ENCODE data around the gene ADCY1.

The ADCY1 gene

DNA sequence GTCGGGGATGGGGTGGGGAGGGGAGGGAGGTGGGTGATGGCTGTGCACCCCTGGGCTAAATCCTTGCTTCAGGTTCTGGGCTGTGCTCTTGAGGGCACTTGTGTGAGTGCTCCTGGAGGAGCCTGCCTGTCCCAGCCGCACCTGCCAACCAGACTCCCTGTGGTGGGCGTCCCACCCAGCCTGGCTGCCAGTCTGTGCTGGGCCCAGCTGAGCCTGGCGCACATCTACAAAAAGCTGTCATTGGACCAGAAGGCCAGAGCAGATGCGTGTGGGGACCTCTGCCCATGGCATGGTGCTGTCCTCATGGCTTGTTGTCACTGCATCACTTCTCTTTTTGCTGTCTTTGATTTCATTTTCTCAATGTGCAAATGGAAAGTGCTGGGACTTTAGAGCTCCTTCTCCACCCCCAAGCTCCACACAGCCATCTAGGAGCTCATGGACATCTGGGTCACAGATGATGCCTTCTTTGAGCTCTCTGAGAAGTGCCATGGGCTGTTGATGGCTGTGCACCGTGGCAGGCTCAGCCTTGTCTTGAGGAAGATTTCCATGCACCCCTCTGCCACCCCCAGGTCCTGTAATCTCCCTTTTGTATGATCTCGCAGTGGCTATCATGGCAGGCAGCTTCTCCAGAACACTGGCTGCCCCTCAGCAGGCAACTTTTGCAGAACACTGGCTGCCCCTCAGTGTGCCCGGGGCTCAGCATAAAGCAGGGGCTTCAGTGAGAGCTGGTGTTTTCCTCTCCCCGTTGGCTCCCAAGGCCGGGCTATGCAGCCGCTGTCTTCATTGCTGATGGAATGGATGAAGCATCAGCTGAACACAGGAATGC is 83.9 kb downstream of the ADCY1 start:
- no peaks in the 10 kb centered on the region for H3K79me2 ChIP-seq (ENCODE audit: insufficient read depth, low read length)
- no peak overlapping the region for H3K4me2 ChIP-seq (ENCODE audit: low read depth, low read length, poor library complexity, severe bottlenecking)
- H3K27ac ChIP-seq (ENCODE audit: low read depth, low read length): no peak overlapping the region
- no peaks in the 10 kb centered on the region for H4K20me1 ChIP-seq (ENCODE audit: low read depth, low read length)
- H2AFZ ChIP-seq (ENCODE audit: low read depth, low read length, severe bottlenecking): no peak overlapping the region
- no peaks in the 10 kb centered on the region for H3K9me2 ChIP-seq (replicated peaks; ENCODE audit: insufficient read depth, low read length)
- H3K9me3 ChIP-seq (ENCODE audit: insufficient read depth, low read length): no peaks in the 10 kb centered on the region
- no peaks in the 10 kb centered on the region for H3K27me3 ChIP-seq (ENCODE audit: low read length)
- no peaks in the 10 kb centered on the region for H3K36me3 ChIP-seq (ENCODE audit: low read length)
- H3K9ac ChIP-seq (ENCODE audit: low read length): no peak overlapping the region
- no peak for TF ChIP-seq CTCF (IDR thresholded peaks at IDR 0.05; ENCODE audit: insufficient read depth, low read length, poor library complexity, severe bottlenecking)
- no peak for TF ChIP-seq EZH2phosphoT487 (conservative IDR thresholded peaks at IDR 0.05; ENCODE audit: low read length)
- H3F3A ChIP-seq (ENCODE audit: insufficient read depth): no peaks in the 10 kb centered on the region
- H3K4me3 ChIP-seq (ENCODE audit: insufficient read depth, low read length, poor library complexity, severe bottlenecking): no peak overlapping the region

DNA sequence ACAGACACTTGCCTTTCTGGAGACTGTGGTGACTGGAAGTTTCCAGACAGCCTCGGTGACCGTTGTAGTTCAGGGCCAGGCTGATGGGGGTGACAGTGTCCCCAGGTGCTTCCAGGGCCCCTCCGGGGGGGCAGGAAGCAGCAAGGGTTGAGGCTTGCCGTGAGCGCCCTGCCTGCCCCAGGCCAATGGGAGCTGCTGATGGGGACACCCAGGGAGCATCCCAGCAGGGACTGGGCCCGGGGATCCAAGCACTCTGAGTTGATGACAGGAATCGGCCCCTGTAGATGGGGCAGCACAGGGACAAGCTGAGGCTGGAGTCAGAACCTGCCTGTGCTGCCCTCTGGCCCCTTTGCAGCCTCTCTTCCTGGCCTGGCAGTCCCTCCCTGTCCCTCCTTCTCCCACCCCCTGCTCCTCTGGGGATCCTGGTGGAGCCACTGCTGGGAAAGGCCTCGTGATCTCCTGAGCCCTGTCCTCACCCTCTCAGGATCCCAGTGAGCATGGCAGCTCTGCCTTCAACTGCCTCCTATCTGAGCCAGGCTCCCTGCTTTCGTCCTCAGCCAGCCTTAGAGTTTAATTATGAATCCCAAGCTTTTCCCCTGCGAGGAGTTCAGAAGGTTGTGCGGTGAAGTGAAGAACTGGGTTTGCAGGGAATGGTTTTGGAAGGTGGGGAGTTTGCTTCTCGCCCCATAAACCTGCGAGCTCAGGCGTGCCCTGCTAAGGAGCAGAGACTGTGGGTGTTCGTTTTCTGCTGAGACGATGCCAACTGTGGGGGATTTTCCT is 84.7 kb downstream of the ADCY1 start:
- Histone ChIP-seq H3K9me2 (replicated peaks; ENCODE audit: insufficient read depth, low read length) (no peaks in the 10 kb centered on the region), H3K9ac (ENCODE audit: low read length) (no peak overlapping the region), H3K9me3 (ENCODE audit: insufficient read depth, low read length) (no peaks in the 10 kb centered on the region), H2AFZ (ENCODE audit: low read depth, low read length, severe bottlenecking) (no peak overlapping the region), H3K4me3 (ENCODE audit: insufficient read depth, low read length, poor library complexity, severe bottlenecking) (no peak overlapping the region), H3K4me2 (ENCODE audit: low read depth, low read length, poor library complexity, severe bottlenecking) (no peak overlapping the region), H3K27ac (ENCODE audit: low read depth, low read length) (no peak overlapping the region), H3K36me3 (ENCODE audit: low read length) (no peaks in the 10 kb centered on the region), H3F3A (ENCODE audit: insufficient read depth) (no peaks in the 10 kb centered on the region), H3K79me2 (ENCODE audit: insufficient read depth, low read length) (no peaks in the 10 kb centered on the region), H4K20me1 (ENCODE audit: low read depth, low read length) (no peaks in the 10 kb centered on the region), H3K27me3 (ENCODE audit: low read length) (no peaks in the 10 kb centered on the region)
- TF ChIP-seq CTCF (IDR thresholded peaks at IDR 0.05; ENCODE audit: insufficient read depth, low read length, poor library complexity, severe bottlenecking) (no peak), EZH2phosphoT487 (conservative IDR thresholded peaks at IDR 0.05; ENCODE audit: low read length) (no peak)

DNA sequence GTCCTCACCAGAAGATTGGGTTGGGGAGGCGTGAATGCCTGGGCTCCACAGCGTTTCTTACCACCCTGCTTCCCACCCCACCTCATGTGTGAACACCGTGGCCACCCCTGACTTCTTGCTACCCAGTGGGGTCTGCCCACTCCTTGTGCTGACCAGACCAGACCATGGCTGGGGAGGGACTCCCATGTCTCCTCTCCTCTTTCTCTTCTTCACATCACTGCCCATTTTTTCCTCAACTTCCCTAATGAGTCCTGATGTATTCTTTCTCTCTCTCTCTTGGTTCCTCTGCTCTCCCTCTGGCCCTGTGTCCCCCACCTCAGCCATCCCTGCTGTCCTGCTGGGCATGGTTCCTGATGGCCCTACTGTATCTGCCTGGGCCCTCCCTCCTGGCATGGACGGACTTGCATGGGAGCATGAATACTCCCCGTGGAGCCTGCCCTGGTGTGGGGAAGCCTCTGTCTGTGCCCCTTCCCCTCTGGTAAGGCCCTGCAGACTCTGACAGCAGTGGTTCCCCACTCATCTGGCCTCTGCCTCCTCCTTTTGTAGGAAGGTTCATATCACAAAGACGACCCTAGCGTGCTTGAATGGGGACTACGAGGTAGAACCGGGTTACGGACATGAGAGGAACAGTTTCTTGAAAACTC is 85.5 kb downstream of the ADCY1 start:
- H2AFZ ChIP-seq (ENCODE audit: low read depth, low read length, severe bottlenecking): no peak overlapping the region
- H3K4me2 ChIP-seq (ENCODE audit: low read depth, low read length, poor library complexity, severe bottlenecking): no peak overlapping the region
- no peaks in the 10 kb centered on the region for H3K9me2 ChIP-seq (replicated peaks; ENCODE audit: insufficient read depth, low read length)
- no peak overlapping the region for H3K9ac ChIP-seq (ENCODE audit: low read length)
- no peaks in the 10 kb centered on the region for H4K20me1 ChIP-seq (ENCODE audit: low read depth, low read length)
- H3K27ac ChIP-seq (ENCODE audit: low read depth, low read length): no peak overlapping the region
- H3K9me3 ChIP-seq (ENCODE audit: insufficient read depth, low read length): no peaks in the 10 kb centered on the region
- H3K36me3 ChIP-seq (ENCODE audit: low read length): no peaks in the 10 kb centered on the region
- no peaks in the 10 kb centered on the region for H3K79me2 ChIP-seq (ENCODE audit: insufficient read depth, low read length)
- no peaks in the 10 kb centered on the region for H3F3A ChIP-seq (ENCODE audit: insufficient read depth)
- TF ChIP-seq CTCF (IDR thresholded peaks at IDR 0.05; ENCODE audit: insufficient read depth, low read length, poor library complexity, severe bottlenecking) (no peak), EZH2phosphoT487 (conservative IDR thresholded peaks at IDR 0.05; ENCODE audit: low read length) (no peak)
- H3K4me3 ChIP-seq (ENCODE audit: insufficient read depth, low read length, poor library complexity, severe bottlenecking): no peak overlapping the region
- no peaks in the 10 kb centered on the region for H3K27me3 ChIP-seq (ENCODE audit: low read length)

Data from SU-DHL-6 (cell line).